T-helper 17 cell (primary cell): Measurements from ENCODE around the gene PHACTR2. TPM values are rescaled to one million over a fixed set of nuclear protein-coding genes. Genes with fewer than 3 reads are reported as not detected.

Experiments
- ATAC-seq: fragments of 150-1000 bp; cut with Tn5 transposase; 2 replicates; pipeline ENCODE4 v1.10.0; 2021; ENCODE audit warnings: mild to moderate bottlenecking, moderate library complexity
- DNase-seq, 3 donors: peaks; one replicate each; pipeline versions ENCODE4 v3.0.0 to v3.0.0-alpha.2; 2020 to 2021
- H3K9me3 ChIP-seq: one replicate; pipeline ENCODE4 v1.7.0; 2013; ENCODE audit warnings: low read length, mild to moderate bottlenecking; ENCODE audit not compliant: control insufficient read depth, poor library complexity, severe bottlenecking
- H3K27ac Mint-ChIP-seq: one replicate; pipeline ENCODE4 v1.8.0; 2022; ENCODE audit warnings: mild to moderate bottlenecking, moderate library complexity, mixed read lengths
- H3K27me3 Mint-ChIP-seq: one replicate; pipeline ENCODE4 v1.8.0; 2022; ENCODE audit warnings: mixed read lengths
- H3K36me3 Mint-ChIP-seq: one replicate; pipeline ENCODE4 v1.8.0; 2022; ENCODE audit warnings: low read depth, mixed read lengths
- H3K4me1 Mint-ChIP-seq: one replicate; pipeline ENCODE4 v1.8.0; 2022; ENCODE audit warnings: mild to moderate bottlenecking, mixed read lengths
- H3K4me3 Mint-ChIP-seq: one replicate; pipeline ENCODE4 v1.8.0; 2022; ENCODE audit warnings: mild to moderate bottlenecking, moderate library complexity, mixed read lengths
- total RNA-seq, 4 donors: library from RNA in 2 of 4; stranded (reverse) in 2 of 4; gene quantifications; one replicate each; pipeline ENCODE4 v1.2.3 and lab custom pipeline; 2022 to 2026

Gene PHACTR2
- total RNA-seq, 2 donors from 2014 or later = 66.1 to 66.3 TPM

DNA sequence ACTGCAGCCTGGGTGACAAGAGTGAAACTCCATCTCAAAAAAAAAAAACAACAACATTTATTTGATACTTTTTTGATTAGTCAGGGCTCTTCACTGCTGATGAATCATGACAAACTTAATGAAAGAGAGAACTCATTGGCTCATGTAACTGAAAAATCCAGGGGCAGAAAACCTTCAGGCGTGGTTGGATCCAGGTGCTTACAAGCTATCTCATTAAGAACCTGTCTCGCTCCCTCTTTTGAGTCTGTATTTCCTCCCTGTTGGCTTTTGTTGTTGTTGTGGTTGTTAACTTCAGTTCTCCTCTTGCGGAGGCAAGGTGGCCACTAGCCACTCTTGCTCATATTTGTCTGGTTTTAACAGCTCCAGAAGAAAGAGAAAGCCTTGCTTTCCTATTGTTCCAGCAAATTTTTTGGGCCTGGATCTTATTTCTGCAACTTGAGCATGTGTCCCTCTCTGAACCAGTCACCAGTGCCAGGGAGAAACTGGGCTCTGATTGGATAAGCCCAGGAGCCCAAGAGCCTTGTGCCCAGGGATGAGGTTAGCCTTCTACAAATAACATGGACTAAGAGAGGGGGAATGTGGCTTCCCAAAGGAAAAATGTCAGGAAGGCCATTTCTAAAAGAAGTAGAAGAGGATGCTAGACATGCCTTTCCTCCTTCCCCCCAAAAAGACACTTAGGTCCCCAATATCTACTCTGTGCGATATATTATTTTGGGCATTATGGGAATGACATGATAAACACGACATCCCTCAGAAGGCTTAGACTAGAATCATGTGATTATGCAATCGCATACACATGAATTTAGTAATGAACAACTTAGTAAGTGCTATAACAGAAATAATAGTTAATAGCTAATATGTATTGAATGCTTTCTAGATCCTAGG is 64.5 kb downstream of the PHACTR2 start:
- no peaks in the 10 kb centered on the region for H3K9me3 ChIP-seq

DNA sequence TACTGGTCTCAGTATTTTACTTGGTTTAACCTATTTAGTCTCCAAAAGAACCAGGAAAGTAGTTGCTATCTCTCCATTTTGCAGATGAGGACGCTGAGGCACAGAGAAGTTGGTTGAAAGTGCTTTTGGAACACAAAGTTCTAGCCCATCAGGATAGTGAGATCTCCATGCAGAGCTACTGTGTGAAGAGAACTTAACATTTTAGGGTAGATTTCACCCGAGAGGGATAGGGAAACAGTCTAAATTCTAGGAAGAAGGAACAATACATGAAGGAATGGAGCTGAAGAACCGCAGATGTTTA is 65.1 kb downstream of the PHACTR2 start:
- Mint-ChIP-seq H3K27me3 (no peaks in the 10 kb centered on the region), H3K27ac (peak overlapping the region; percentile 12), H3K4me3 (no peak overlapping the region), H3K4me1 (peaks cover 22% of the 10 kb centered on the region), H3K36me3 (peaks cover 2% of the 10 kb centered on the region)
- H3K9me3 ChIP-seq = no peaks in the 10 kb centered on the region
- no peak for DNase-seq
- no peak for ATAC-seq

More for the DNA sequence above, 64.5 kb downstream of the PHACTR2 start:
- no peak for ATAC-seq
- Mint-ChIP-seq H3K4me1 (peaks cover 25% of the 10 kb centered on the region), H3K36me3 (peaks cover 2% of the 10 kb centered on the region), H3K27me3 (no peaks in the 10 kb centered on the region), H3K4me3 (no peak overlapping the region), H3K27ac (peak overlapping the region; percentile 12)
- DNase-seq = no peak

DNA sequence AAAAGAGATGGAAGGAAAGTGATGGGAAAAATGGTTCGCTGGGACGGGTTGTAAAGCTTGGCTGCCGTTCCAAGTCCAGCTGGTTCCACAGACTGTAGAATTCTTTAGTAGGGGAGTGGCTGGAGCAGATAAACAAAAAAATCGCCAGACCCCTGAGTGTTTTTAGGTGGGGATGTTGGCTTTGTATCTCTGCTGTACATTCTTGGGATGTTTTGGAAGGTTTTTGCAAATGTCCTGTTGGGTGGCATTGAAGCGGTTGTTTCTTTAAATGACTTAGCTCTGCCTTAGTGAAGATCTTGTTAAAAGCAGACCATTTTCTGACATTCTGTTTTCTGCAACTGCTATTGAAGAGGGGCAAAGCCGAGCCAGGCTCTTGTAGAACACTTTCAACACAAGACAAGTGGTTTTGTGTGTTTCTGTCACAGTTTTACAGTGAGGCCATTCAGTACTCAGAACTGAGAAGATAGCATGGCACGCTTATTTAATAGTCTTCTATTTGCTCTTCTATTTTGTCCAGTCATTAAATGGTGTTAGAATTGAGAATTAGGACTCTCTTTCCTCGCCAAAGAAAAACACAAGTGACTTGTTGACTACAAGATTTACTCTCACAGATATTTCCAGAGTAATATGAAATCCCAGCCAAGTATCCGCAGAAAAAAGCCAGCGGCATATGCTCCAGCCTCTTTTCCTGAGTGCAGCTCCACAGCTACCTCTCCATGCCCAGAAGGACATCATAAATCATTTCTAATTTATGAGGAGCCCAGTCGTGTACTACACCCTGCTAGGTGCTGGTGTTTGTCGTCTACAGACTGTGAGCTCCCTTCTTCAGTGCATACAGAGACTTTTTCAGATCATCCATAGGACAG is 65.8 kb downstream of the PHACTR2 start:
- peaks cover 2% of the 10 kb centered on the region for H3K36me3 Mint-ChIP-seq
- no peaks in the 10 kb centered on the region for H3K27me3 Mint-ChIP-seq
- DNase-seq = no peak
- no peaks in the 10 kb centered on the region for H3K9me3 ChIP-seq
- ATAC-seq = no peak
- H3K4me1 Mint-ChIP-seq = peaks cover 24% of the 10 kb centered on the region
- H3K27ac Mint-ChIP-seq = peak overlapping the region; percentile 67
- H3K4me3 Mint-ChIP-seq = no peak overlapping the region

DNA sequence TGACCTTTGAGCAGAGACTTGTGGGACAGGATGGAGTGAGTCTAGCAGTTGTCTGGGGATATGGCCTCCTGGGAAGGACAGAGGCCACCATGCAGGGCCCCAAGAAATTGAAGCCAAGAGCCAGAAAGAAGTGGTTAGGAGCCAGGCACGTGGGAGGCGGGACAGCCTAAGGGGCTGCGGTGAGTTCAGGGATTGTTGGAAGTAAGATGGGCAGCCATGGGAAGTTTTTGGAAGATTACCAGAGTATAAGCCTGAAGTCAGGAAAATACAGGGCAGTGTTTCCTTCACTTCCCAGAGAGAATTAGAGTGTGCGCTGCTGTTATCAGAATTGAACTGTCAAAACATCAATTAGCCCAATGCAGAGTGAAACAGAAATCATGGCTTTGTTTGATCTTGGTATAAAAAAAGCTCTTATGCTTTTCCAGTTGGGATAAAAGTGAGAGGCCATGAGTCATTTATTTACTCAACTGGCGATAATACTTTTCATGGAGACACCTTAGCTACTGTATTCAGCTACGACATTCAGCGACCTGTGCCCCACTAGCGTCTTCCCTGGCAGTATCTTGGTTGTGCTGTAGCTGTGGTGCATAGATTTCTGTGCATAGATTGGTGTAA is 66.9 kb downstream of the PHACTR2 start:
- no peaks in the 10 kb centered on the region for H3K9me3 ChIP-seq
- ATAC-seq (no peak), DNase-seq (no peak)
- Mint-ChIP-seq H3K27me3 (no peaks in the 10 kb centered on the region), H3K27ac (peak overlapping the region; percentile 67), H3K4me1 (peaks cover 19% of the 10 kb centered on the region), H3K4me3 (no peak overlapping the region), H3K36me3 (peaks cover 2% of the 10 kb centered on the region)

DNA sequence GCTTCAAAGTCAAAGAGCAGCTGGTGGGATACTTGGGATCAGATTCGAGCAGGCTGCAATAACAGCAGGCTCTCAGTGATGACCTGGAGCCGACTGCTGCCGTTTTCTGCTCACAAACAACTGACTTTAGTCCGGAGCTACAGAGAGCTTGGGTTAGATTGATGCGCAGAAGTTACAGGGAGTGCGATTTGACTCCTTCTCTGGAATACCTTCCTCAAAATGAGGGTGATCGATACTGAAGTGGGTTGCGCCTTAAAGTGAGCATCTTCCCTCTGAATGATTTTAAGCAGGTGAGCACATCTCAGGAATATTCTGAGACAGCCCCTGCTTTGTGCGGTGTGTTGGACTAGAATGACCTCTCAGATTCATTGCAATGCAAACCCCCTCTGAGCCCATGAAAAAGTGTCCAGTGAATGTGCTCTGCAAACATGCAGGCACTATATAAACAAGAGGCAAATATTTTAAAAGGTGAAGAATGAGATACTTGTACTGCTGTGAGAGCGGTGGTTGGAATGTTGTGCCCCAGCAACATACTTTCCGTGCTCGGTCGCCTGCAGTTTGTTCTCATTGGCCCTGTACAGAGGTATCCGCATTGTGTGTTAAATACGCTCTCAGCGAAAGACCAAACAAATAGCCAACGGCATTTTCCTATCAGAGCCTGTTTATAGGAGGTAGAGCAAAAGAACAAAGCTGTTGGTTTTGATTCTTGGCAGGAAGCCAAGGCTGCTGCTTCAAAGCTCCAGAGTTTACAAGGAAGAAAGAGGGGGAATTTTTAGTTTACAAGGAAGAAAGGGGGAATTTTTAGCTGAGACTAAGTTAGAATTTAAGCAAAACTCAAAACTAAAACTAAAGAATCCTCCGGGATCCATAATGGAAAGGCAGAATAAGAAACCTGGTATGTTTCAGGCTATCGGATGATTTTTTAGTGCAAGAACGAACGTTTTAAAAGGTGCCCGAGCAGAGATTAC is 67.7 kb downstream of the PHACTR2 start:
- DNase-seq (no peak), ATAC-seq (no peak)
- H3K4me3 Mint-ChIP-seq = no peak overlapping the region
- peaks cover 19% of the 10 kb centered on the region for H3K4me1 Mint-ChIP-seq
- H3K27me3 Mint-ChIP-seq = no peaks in the 10 kb centered on the region
- H3K27ac Mint-ChIP-seq = no peak overlapping the region
- no peaks in the 10 kb centered on the region for H3K9me3 ChIP-seq
- peaks cover 2% of the 10 kb centered on the region for H3K36me3 Mint-ChIP-seq

DNA sequence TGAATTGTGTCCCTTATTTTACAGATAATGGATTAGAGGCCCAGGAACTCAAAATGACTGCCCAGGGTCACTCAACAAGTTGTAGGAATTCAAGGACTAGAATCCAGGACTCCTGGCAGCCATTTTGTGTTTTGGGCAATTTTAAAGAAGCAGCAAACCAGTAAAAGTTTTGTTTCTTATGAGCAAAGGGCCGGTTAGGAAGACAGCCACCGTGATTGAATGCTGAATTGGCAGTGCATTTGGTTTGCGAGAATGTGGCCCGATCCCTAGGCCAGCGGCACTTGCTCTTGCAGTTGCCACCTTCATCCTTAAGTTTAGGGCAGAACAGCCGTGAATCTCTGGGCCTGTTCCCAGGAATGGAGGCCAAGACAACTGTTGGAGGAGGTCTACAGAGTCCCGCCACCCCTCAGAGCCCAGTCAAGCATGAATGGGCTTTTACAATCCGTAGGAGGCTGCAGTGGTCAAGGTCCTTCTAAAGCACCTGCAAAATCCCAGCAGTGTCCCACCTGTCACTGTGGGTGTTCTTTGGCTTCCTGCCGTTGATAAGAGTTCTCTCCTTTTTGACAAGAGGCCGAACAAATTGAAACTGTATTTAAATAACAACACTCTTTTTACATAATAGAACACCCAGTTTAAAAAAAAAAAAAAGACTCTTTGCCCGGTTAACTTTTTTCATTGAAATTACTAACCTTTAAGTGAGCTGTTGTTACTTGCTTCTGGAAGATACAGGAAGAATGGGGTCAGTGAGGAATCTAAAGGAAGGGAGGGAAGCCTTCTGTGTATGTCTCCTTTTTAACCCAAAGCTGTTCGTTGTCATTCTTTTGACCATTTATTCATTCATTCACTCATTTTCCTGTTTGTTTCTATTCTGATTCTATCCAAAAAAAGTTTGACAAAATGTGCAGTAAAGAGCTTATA is 68.7 kb downstream of the PHACTR2 start:
- Mint-ChIP-seq H3K27me3 (no peaks in the 10 kb centered on the region), H3K4me1 (peaks cover 25% of the 10 kb centered on the region), H3K27ac (peak overlapping the region; percentile 49), H3K4me3 (no peak overlapping the region), H3K36me3 (peaks cover 8% of the 10 kb centered on the region)
- no peak for ATAC-seq
- no peak for DNase-seq
- no peaks in the 10 kb centered on the region for H3K9me3 ChIP-seq

DNA sequence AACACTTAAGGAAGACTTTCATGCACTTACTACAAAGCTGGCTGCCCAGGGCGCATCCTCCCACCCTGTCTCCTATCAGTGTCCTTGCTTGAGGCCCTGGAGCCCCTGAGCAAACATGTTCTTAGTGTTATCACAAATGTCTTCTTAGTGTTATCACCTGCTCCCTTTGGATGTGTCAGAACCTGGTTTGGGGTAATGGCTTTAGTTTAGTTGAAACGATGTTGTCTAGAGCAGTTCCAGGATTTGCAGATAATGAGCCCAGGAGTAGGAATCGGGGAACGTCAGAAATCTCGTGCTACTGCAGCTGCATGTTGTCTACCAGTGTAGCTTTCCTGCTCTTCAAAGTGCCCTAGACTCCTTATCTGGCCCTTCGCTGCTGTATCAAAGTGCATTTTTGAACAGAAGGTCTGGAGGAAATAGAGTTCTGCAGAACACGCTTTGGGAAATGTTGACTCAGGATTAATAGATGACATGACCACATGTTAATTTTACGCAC is 69.6 kb downstream of the PHACTR2 start:
- H3K9me3 ChIP-seq = no peaks in the 10 kb centered on the region
- Mint-ChIP-seq H3K4me3 (no peak overlapping the region), H3K27me3 (no peaks in the 10 kb centered on the region), H3K27ac (no peak overlapping the region), H3K4me1 (peaks cover 29% of the 10 kb centered on the region), H3K36me3 (peaks cover 9% of the 10 kb centered on the region)
- ATAC-seq (no peak), DNase-seq (no peak)

DNA sequence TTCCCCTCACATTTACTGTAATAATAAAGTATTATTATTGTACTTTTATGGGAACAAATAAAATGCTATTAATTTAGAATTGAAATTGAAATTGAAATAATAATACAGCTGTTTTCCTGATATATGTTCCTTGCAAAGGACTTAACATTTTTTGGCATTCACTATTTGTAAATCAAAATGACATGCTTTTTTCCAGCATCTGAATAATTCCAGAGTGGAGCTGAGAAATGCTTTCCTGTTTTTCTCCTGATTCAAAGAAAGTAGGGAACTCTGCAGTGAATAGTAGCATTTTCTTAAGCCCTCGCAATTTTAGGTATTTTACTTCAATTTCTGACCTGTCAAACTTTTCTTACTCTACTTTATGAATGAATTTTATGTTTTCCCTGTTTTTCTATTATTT is 72.1 kb downstream of the PHACTR2 start:
- H3K27ac Mint-ChIP-seq = no peak overlapping the region
- no peak for ATAC-seq
- DNase-seq = no peak
- peaks cover 7% of the 10 kb centered on the region for H3K36me3 Mint-ChIP-seq
- H3K4me3 Mint-ChIP-seq = no peak overlapping the region
- no peaks in the 10 kb centered on the region for H3K9me3 ChIP-seq
- peaks cover 16% of the 10 kb centered on the region for H3K4me1 Mint-ChIP-seq
- H3K27me3 Mint-ChIP-seq = no peaks in the 10 kb centered on the region

DNA sequence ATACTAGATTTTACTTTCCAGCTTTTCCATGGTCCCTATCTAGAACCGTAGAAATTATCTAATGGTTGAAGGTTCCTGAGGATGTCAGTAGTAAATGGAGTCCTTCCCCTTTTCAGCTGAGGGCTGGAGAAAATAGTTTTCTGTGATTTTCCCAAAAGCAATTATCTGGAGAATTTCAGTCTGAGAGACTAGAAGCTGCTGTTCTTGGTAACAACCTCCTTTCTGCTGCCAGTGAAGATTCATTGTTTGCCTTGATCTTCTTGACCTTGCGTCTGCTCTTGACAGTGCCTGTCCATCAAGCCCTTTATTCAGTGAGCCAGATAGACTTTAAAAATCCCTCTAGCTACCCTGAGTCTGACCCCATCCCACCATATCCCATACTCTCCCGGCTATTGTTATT is 73.1 kb downstream of the PHACTR2 start:
- ATAC-seq = no peak
- H3K9me3 ChIP-seq = no peaks in the 10 kb centered on the region
- Mint-ChIP-seq H3K4me3 (no peak overlapping the region), H3K27ac (no peak overlapping the region), H3K4me1 (peaks cover 14% of the 10 kb centered on the region), H3K36me3 (peaks cover 7% of the 10 kb centered on the region), H3K27me3 (no peaks in the 10 kb centered on the region)
- DNase-seq = no peak

DNA sequence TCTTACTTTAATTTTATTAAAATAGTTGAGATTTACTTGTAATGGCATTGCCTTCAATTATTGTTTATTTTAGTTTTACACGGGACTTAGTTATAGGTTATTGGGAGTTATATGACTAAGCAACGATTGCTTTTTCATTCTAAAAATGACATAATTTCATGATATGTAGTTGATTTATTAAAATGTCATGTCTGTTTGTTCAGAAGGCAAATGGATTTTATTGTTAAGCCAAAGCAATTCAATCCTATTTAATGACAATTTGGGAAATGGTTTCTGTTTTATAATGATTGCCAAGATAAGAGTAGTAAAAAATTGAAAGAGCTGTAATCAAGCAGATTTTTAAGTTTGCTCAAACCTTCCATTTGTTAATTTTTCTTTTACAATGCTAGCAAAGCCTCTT is 74.7 kb downstream of the PHACTR2 start:
- H3K4me3 Mint-ChIP-seq = no peak overlapping the region
- no peak overlapping the region for H3K27ac Mint-ChIP-seq
- DNase-seq (no peak), ATAC-seq (no peak)
- H3K9me3 ChIP-seq = no peaks in the 10 kb centered on the region
- H3K4me1 Mint-ChIP-seq = peaks cover 19% of the 10 kb centered on the region
- no peaks in the 10 kb centered on the region for H3K27me3 Mint-ChIP-seq
- H3K36me3 Mint-ChIP-seq = peaks cover 7% of the 10 kb centered on the region

DNA sequence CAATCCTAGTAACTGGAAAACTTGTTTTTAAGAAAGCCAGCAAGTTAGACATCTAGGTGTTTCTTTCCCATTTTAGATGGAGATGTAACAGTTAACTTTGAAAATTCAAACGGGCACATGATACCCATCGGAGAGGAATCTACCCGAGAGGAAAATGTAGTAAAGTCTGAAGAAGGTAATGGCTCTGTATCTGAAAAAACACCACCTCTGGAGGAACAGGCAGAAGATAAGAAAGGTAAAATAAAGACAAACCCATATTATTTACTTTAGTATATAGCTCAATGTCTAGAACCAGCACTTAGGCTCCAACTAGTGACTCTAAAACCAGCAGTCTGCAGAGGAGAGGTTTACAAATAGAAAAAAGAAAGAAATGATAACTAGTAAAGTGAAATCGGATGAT is 75.9 kb downstream of the PHACTR2 start:
- Mint-ChIP-seq H3K36me3 (peaks cover 7% of the 10 kb centered on the region), H3K27ac (no peak overlapping the region), H3K27me3 (no peaks in the 10 kb centered on the region), H3K4me1 (peaks cover 20% of the 10 kb centered on the region), H3K4me3 (no peak overlapping the region)
- ATAC-seq (no peak), DNase-seq (no peak)
- H3K9me3 ChIP-seq = no peaks in the 10 kb centered on the region

DNA sequence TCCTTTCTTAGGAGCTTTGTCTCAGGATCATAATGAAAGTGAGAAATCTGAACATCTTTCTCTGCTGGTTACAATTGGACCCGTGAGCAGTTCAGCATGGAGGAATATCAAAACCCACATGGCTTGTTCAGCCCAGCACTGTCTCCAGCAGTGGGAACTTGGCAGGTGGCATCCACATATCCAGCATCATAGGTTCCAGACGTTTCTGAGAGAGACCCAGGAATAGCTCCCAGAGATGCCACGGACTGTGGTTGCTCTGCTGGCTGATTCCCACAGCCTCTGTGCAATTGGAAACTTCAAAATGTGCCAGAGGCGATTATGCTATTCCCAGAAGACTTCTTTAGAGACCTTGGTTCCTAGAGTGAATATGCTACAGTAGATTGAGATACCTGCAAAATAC is 76.4 kb downstream of the PHACTR2 start:
- Mint-ChIP-seq H3K27me3 (no peaks in the 10 kb centered on the region), H3K36me3 (peaks cover 7% of the 10 kb centered on the region), H3K4me1 (peaks cover 22% of the 10 kb centered on the region), H3K4me3 (no peak overlapping the region), H3K27ac (no peak overlapping the region)
- ATAC-seq (no peak), DNase-seq (no peak)
- H3K9me3 ChIP-seq = no peaks in the 10 kb centered on the region
